Astrocyte (in vitro differentiated cells and primary cell): ENCODE results near the gene ICA1. TPM values are rescaled to one million over a fixed set of nuclear protein-coding genes. Genes with fewer than 3 reads are reported as not detected.
"Not testable (repeated sequence)": the region's sequence is repeated elsewhere in the genome, so short reads cannot be mapped to it uniquely, and the experiment has no call there.

Experiments
- DNase-seq: peaks from one replicate; pipeline ENCODE4 v3.0.0-alpha.2; 2010; ENCODE audit warnings: low read depth
- FAIRE-seq: peaks from 2 replicates; lab custom pipeline; 2011; peaks lifted over from hg19 to GRCh38; lab: Jason Lieb, UNC
- H2AFZ ChIP-seq: 2 replicates; pipeline ENCODE4 v1.6.0; 2012; ENCODE audit warnings: low read depth, low read length, inconsistent platforms
- H3K27ac ChIP-seq: 2 replicates; pipeline ENCODE4 v1.5.1; 2011; ENCODE audit warnings: low read depth, low read length, inconsistent platforms
- H3K27me3 ChIP-seq: 2 replicates; pipeline ENCODE4 v1.6.0; 2011; ENCODE audit warnings: low read length, inconsistent platforms; ENCODE audit not compliant: insufficient read depth
- H3K36me3 ChIP-seq: 2 replicates; pipeline ENCODE4 v1.5.1; 2011; ENCODE audit warnings: low read length, inconsistent platforms; ENCODE audit not compliant: insufficient read depth
- H3K4me1 ChIP-seq: 2 replicates; pipeline ENCODE4 v1.5.1; 2011; ENCODE audit warnings: low read length, inconsistent platforms; ENCODE audit not compliant: insufficient read depth
- H3K4me2 ChIP-seq: 2 replicates; pipeline ENCODE4 v1.6.0; 2012; ENCODE audit warnings: low read length, inconsistent platforms
- H3K4me3 ChIP-seq: 2 replicates; pipeline ENCODE4 v1.5.1; 2011; ENCODE audit warnings: low read depth, mild to moderate bottlenecking, low read length, inconsistent platforms; ENCODE audit not compliant: insufficient read depth
- H3K79me2 ChIP-seq: 2 replicates; pipeline ENCODE4 v1.6.0; 2012; ENCODE audit warnings: mild to moderate bottlenecking, low read length, inconsistent platforms; ENCODE audit not compliant: insufficient read depth
- H3K9ac ChIP-seq: 2 replicates; pipeline ENCODE4 v1.6.0; 2012; ENCODE audit warnings: mild to moderate bottlenecking, low read length, inconsistent platforms
- H3K9me3 ChIP-seq: 2 replicates; pipeline ENCODE4 v1.5.1; 2012; ENCODE audit warnings: low read depth, mild to moderate bottlenecking, low read length, inconsistent platforms; ENCODE audit not compliant: insufficient read depth
- H4K20me1 ChIP-seq: 2 replicates; pipeline ENCODE4 v1.6.0; 2012; ENCODE audit warnings: low read length, inconsistent platforms; ENCODE audit not compliant: insufficient read depth
- H3K27ac Mint-ChIP-seq: one replicate; pipeline ENCODE4 v1.8.0; 2021; ENCODE audit warnings: mild to moderate bottlenecking, mixed read lengths; ENCODE audit not compliant: unreplicated experiment
- H3K27me3 Mint-ChIP-seq: one replicate; pipeline ENCODE4 v1.8.0; 2021; ENCODE audit warnings: low read depth, mixed read lengths; ENCODE audit not compliant: unreplicated experiment
- H3K36me3 Mint-ChIP-seq: one replicate; pipeline ENCODE4 v1.8.0; 2021; ENCODE audit warnings: low read depth, mixed read lengths; ENCODE audit not compliant: unreplicated experiment
- H3K4me1 Mint-ChIP-seq: one replicate; pipeline ENCODE4 v1.8.0; 2021; ENCODE audit warnings: low read depth, mixed read lengths; ENCODE audit not compliant: unreplicated experiment
- H3K4me3 Mint-ChIP-seq: one replicate; pipeline ENCODE4 v1.8.0; 2021; ENCODE audit warnings: mild to moderate bottlenecking, moderate library complexity, mixed read lengths; ENCODE audit not compliant: unreplicated experiment
- H3K9me3 Mint-ChIP-seq: one replicate; pipeline ENCODE4 v1.8.0; 2021; ENCODE audit warnings: mild to moderate bottlenecking, mixed read lengths; ENCODE audit not compliant: unreplicated experiment
- EZH2 ChIP-seq: IDR thresholded peaks from 2 replicates; pipeline ENCODE4 v1.6.1; 2012; ENCODE audit warnings: mild to moderate bottlenecking, low read length, inconsistent platforms; ENCODE audit not compliant: insufficient read depth
- total RNA-seq: library from RNA; stranded (reverse); gene quantifications from 2 replicates; pipeline ENCODE4 v1.2.1, GENCODE V29; 2021
- TF ChIP-seq, protein P1 (sequence below): IDR thresholded peaks from 2 replicates; pipeline ENCODE4 v1.5.1; 2011; ENCODE audit warnings: low read depth, mild to moderate bottlenecking, inconsistent platforms, low read length, moderate library complexity; ENCODE audit not compliant: insufficient read depth

Gene ICA1
- total RNA-seq, 1 donor from 2014 or later, result 8.0 TPM

GRCh38 chr7:8063706-8064297 lies 198.2 kb downstream of the ICA1 start:
- Histone ChIP-seq H3K4me1 (peaks cover 16% of the 10 kb centered on the region), H3K4me2 (no peak overlapping the region), H3K27ac (no peak overlapping the region), H3K9ac (no peak overlapping the region), H3K36me3 (no peaks in the 10 kb centered on the region), H3K79me2 (no peaks in the 10 kb centered on the region), H2AFZ (no peak overlapping the region), H3K4me3 (no peak overlapping the region), H3K9me3 (no peaks in the 10 kb centered on the region), H3K27me3 (no peaks in the 10 kb centered on the region), H4K20me1 (no peaks in the 10 kb centered on the region)
- Mint-ChIP-seq H3K36me3 (peaks cover 9% of the 10 kb centered on the region), H3K4me3 (no peak overlapping the region), H3K27me3 (no peaks in the 10 kb centered on the region), H3K4me1 (peaks cover 16% of the 10 kb centered on the region), H3K9me3 (peaks cover 3% of the 10 kb centered on the region), H3K27ac (no peak overlapping the region)
- TF ChIP-seq, protein P1, sequence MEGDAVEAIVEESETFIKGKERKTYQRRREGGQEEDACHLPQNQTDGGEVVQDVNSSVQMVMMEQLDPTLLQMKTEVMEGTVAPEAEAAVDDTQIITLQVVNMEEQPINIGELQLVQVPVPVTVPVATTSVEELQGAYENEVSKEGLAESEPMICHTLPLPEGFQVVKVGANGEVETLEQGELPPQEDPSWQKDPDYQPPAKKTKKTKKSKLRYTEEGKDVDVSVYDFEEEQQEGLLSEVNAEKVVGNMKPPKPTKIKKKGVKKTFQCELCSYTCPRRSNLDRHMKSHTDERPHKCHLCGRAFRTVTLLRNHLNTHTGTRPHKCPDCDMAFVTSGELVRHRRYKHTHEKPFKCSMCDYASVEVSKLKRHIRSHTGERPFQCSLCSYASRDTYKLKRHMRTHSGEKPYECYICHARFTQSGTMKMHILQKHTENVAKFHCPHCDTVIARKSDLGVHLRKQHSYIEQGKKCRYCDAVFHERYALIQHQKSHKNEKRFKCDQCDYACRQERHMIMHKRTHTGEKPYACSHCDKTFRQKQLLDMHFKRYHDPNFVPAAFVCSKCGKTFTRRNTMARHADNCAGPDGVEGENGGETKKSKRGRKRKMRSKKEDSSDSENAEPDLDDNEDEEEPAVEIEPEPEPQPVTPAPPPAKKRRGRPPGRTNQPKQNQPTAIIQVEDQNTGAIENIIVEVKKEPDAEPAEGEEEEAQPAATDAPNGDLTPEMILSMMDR, result no peak
- TF ChIP-seq EZH2, result no peak
- peak; percentile 48 for DNase-seq
- no peak for FAIRE-seq

GRCh38 chr7:8063300-8063699 lies 198.7 kb downstream of the ICA1 start:
- H3K36me3 ChIP-seq, H3K27me3 ChIP-seq, FAIRE-seq, H3K4me3 ChIP-seq, H3K4me2 ChIP-seq, H3K9me3 ChIP-seq, H2AFZ ChIP-seq, H3K36me3 Mint-ChIP-seq, H4K20me1 ChIP-seq, H3K9ac ChIP-seq, H3K27ac Mint-ChIP-seq, H3K4me3 Mint-ChIP-seq, H3K79me2 ChIP-seq, H3K27me3 Mint-ChIP-seq, H3K27ac ChIP-seq, H3K9me3 Mint-ChIP-seq: not testable (repeated sequence)
- H3K4me1 ChIP-seq, result peaks cover 16% of the 10 kb centered on the region
- peak; percentile 22 for DNase-seq
- H3K4me1 Mint-ChIP-seq, result peaks cover 16% of the 10 kb centered on the region

Other genes with a start within 250 kb of the ICA1 start
- 0.16 TPM in 1 of 2 replicates, not detected in the other for gene NXPH1, start 171.4 kb upstream of the ICA1 start, total RNA-seq